Measurements from ENCODE around the gene CEP95.
A peak's percentile ranks its signal among the peaks of the same experiment; 100 is the strongest.
"Not testable (repeated sequence)": the region's sequence is repeated elsewhere in the genome, so short reads cannot be mapped to it uniquely, and the experiment has no call there.

Gene CEP95

GRCh38 chr17:64506576-64507412 lies at the start of gene CEP95:
Gene CEP95, plus strand, starts transcription at chr17:64506977. Its CDS starts 121 bp downstream, at chr17:64507098.
- DNase-seq: peak; percentile 100

GRCh38 chr17:64457156-64457555 lies 49.6 kb upstream of the CEP95 start:
- no peak for DNase-seq

- DNase-seq: no peak
Measured at GRCh38 chr17:64458756-64459155, 48.0 kb upstream of the CEP95 start.

GRCh38 chr17:64459284-64459747 lies 47.5 kb upstream of the CEP95 start:
- DNase-seq: no peak

GRCh38 chr17:64459818-64460217 lies 47.0 kb upstream of the CEP95 start:
- not testable (repeated sequence) for DNase-seq

GRCh38 chr17:64460955-64461354 lies 45.8 kb upstream of the CEP95 start:
- DNase-seq: no peak

- no peak for DNase-seq
Measured at GRCh38 chr17:64461788-64462187, 45.0 kb upstream of the CEP95 start.

GRCh38 chr17:64466019-64466735 lies 40.6 kb upstream of the CEP95 start:
- no peak for DNase-seq

GRCh38 chr17:64466834-64467233 lies 39.9 kb upstream of the CEP95 start:
- not testable (repeated sequence) for DNase-seq

- no peak for DNase-seq
Measured at GRCh38 chr17:64470625-64471024, 36.2 kb upstream of the CEP95 start.

- no peak for DNase-seq
Measured at GRCh38 chr17:64471440-64471839, 35.3 kb upstream of the CEP95 start.

- DNase-seq: no peak
Measured at GRCh38 chr17:64472564-64472963, 34.2 kb upstream of the CEP95 start.

GRCh38 chr17:64477849-64478248 lies 28.9 kb upstream of the CEP95 start:
- no peak for DNase-seq

- DNase-seq: no peak
Measured at GRCh38 chr17:64480951-64481350, 25.8 kb upstream of the CEP95 start.

GRCh38 chr17:64484380-64484779 lies 22.4 kb upstream of the CEP95 start:
- DNase-seq: no peak

GRCh38 chr17:64488301-64488700 lies 18.5 kb upstream of the CEP95 start:
- DNase-seq: no peak

- DNase-seq: peak; percentile 14
Measured at GRCh38 chr17:64491034-64491860, 15.5 kb upstream of the CEP95 start.

- DNase-seq: no peak
Measured at GRCh38 chr17:64491994-64492393, 14.8 kb upstream of the CEP95 start.

- no peak for DNase-seq
Measured at GRCh38 chr17:64492481-64493109, 14.2 kb upstream of the CEP95 start.

- DNase-seq: no peak
Measured at GRCh38 chr17:64494121-64494520, 12.7 kb upstream of the CEP95 start.

- peak; percentile 5 for DNase-seq
Measured at GRCh38 chr17:64495300-64495699, 11.5 kb upstream of the CEP95 start.

GRCh38 chr17:64496348-64496785 lies 10.4 kb upstream of the CEP95 start:
- peak; percentile 51 for DNase-seq

All from NK-92 treated with Interleukin-12 subunit alpha and Interleukin-12 subunit beta, amount 100 ng/mL, for 24 hours (cell line).